ENCODE measurements around the gene CCDC87.
"Not testable (repeated sequence)": the region's sequence is repeated elsewhere in the genome, so short reads cannot be mapped to it uniquely, and the experiment has no call there.

The CCDC87 gene

DNA sequence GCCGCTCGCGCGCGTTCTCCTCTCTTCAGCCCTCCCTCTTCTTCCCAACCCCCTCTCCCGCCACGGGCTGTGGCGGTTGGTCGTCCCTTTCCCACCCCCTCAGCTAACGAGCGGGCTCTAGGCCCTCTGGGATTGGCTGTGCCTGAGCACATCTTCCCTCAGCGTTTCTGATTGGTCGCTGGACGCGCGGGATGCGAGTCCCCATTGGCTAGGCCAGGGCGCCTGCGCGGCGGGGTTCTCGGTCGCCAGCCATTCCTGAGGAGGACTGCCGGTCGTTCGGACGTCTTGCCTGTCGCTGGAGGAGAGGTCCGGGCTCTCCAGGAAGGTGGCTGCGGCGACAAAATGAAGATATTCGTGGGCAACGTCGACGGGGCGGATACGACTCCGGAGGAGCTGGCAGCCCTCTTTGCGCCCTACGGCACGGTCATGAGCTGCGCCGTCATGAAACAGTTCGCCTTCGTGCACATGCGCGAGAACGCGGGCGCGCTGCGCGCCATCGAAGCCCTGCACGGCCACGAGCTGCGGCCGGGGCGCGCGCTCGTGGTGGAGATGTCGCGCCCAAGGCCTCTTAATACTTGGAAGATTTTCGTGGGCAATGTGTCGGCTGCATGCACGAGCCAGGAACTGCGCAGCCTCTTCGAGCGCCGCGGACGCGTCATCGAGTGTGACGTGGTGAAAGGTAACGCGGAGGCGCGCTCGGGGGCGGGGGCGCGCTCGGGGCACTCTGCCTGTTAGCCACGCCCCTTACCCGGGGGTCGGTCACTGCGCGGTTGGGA lies 23.7 kb upstream of the CCDC87 start, which contains the start of gene RBM14:
Gene RBM14, plus strand, starts transcription at position 252 of the 776 bp plus-strand sequence. Its CDS starts 91 bp downstream, at position 343.
- DNase-seq (ENCODE audit: low spot score): peak; percentile 100

DNA sequence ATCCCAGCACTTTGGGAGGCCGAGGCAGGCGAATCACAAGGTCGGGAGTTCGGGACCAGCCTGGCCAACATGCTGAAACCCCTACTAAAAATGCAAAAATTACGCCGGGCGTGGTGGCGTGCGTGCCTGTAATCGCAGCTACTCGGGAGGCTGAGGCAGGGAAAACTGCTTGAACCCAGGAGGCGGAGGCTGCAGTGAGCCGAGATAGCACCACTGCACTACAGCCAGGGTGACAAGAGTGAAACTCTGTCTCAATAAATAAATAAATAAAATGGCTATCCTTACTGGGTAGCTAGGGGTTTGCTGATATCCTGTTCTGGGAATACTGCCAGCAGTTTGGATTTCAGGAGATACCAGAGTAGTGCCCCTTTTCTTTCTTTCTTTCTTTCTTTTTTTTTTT lies 21.2 kb upstream of the CCDC87 start:
- no peak for DNase-seq (ENCODE audit: low spot score)

GRCh38 chr11:66612458-66612857 lies 19.6 kb upstream of the CCDC87 start:
- DNase-seq (ENCODE audit: low spot score): no peak

- no peak for DNase-seq (ENCODE audit: low spot score)
These were observed 17.1 kb upstream of the CCDC87 start for GRCh38 chr11:66609721-66610617.

DNA sequence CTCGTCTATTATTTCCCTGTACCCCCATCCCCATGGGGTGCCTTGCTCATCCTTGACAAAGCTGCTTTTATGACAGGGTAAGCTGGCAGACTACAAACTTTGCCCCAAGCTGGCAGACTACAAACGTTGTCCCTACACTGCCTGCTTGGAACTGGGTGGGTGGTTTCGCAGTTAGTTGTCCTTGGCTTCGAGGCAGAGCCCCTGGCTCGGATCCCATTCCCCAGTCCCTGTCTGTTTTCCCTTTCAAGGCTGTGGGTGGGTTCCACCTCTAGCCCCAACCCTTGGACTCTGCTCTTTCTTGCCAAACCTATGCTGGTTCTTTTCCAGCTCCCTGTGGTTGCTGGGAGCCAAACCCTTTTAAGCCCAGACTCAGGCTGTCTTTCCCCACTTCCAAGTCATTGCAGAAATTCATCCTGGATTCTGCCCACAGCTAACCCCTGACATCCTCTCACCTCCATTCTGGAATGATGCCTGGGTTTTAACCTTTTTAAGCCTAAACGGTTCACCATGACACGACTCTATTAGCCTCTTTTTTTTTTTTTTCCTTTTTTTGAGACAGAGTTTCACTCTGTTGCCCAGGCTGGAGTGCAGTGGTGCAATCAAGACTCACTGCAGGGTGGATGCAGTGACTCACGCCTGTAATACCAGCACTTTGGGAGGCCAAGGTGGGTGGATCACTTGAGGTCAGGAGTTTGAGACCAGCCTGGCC lies 14.4 kb upstream of the CCDC87 start:
- peak; percentile 71 for DNase-seq (ENCODE audit: low spot score)

DNA sequence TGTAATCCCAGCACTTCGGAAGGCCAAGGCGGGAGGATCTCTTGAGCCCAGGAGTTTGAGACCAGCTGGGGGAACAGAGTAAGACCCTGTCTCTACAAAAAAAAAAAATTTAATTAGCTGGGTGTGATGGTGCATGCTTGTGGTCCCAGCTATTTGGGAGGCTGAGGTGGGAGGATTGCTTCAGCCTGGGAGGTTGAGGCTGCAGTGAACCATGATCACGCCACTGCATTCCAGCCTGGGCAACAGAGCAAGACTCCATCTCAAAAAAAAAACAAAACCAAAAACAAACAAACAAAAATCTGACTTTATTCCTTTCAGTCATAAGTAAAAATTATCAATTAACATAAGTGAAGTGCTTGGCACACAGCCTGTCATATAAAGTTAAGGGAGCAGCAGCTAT lies 13.7 kb upstream of the CCDC87 start:
- DNase-seq (ENCODE audit: low spot score): not testable (repeated sequence)

- DNase-seq (ENCODE audit: low spot score): no peak
These were observed 11.3 kb upstream of the CCDC87 start for GRCh38 chr11:66604155-66604554.

DNA sequence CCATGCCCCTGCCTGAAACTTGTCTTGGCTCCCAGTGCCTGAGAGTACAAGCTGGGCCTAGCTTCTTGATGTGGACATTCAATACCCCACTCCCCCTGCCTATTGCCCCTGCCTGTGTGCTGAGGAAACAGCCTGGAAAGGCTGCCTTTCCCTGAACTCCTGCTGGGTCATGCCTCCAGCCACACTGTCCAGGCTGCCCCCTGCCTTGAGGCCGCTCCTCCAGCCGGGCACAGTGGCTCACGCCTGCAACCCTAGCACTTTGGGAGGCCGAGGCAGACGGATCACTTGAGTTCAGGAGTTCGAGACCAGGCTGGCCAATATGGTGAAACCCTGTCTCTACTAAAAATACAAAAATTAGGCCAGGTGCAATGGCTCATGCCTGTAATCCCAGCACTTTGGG lies 10.2 kb upstream of the CCDC87 start:
- no peak for DNase-seq (ENCODE audit: low spot score)

DNA sequence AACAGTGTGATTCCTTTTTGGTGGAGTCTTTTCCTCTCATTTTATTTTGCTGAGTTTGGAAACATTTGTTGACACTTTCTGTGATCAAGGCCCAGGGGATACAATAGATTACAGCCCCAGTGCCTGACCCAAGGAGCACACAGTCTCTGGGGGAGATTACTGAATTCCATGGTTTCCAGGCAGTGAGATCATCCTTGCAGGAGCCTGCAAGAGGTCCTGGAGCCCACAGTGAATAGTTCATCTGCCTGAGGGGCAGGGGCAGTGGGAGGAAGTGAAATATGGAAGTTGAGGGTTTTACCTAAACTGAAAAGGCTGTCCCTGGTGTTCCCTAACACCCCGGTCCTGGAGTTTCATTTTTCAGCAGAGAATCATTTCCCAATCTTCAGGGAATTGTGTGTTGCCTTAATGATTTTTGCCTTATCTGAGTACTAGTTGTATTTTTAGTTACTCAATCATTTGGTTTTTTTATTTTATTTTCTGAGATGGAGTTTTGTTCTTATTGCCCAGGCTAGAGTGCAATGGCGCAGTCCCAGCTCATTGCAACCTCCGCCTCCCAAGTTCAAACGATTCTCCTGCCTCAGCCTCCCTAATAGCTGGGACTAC lies 7.9 kb upstream of the CCDC87 start:
- DNase-seq (ENCODE audit: low spot score): no peak

DNA sequence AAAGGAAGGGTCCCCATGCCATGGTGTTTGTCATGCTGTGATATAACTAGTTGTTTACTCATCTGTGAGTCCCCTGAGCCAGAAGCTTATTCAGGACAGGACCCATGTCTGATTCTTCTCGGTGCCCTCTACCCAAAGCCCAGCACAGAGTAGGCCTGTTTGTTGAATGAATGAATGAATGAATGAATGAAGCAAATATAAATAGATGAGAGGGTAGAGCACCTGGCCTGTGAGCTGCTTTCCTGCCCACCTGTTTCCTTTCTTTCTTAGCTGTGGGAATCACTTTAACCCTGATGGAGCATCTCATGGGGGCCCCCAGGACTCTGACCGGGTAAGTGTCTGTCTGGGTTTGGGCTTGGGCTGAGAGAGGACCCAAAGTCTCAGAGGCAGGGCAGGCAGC lies 7.4 kb upstream of the CCDC87 start:
- DNase-seq (ENCODE audit: low spot score): no peak

DNA sequence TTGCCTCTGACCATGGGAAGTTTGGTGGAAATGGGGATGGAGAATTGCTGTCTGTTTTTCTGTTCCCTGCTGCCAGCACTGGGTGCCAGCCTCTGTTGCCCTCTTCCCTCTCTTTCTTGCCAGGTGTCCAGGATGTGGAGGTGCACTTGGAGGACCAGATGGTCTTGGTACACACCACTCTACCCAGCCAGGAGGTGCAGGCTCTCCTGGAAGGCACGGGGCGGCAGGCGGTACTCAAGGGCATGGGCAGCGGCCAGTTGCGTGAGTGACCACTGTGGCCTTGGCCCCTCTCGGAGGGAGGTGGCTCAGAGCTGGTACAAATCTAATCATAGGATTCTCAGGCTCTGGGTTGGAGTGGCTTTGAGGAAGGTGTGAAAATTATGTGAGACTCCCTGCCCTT lies 6.1 kb upstream of the CCDC87 start:
- DNase-seq (ENCODE audit: low spot score): no peak

GRCh38 chr11:66595245-66595904 lies 2.5 kb upstream of the CCDC87 start:
- peak; percentile 41 for DNase-seq (ENCODE audit: low spot score)

DNA sequence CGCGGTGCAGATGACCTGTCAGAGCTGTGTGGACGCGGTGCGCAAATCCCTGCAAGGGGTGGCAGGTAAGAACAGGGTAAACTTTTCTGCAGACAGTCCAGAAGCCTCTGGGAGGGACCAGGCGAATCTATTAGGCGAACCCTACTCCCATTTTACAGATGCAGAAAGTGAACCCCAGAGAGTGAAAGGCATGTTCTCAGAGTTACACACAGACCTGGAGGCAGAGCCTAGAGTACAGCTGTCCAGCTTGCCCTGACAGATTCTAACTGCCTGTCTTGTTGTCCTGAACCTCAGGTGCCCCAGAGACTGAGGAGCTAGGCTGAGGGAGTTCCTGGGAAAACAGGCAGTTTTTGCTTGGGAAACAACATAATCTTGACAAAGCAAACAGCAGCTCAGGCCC lies 787 bp upstream of the CCDC87 start:
- peak; percentile 72 for DNase-seq (ENCODE audit: low spot score)

GRCh38 chr11:66593303-66593635 lies 406 bp upstream of the CCDC87 start:
- no peak for DNase-seq (ENCODE audit: low spot score)

GRCh38 chr11:66591175-66591574 lies 1.7 kb downstream of the CCDC87 start:
- DNase-seq (ENCODE audit: low spot score): peak; percentile 86

DNA sequence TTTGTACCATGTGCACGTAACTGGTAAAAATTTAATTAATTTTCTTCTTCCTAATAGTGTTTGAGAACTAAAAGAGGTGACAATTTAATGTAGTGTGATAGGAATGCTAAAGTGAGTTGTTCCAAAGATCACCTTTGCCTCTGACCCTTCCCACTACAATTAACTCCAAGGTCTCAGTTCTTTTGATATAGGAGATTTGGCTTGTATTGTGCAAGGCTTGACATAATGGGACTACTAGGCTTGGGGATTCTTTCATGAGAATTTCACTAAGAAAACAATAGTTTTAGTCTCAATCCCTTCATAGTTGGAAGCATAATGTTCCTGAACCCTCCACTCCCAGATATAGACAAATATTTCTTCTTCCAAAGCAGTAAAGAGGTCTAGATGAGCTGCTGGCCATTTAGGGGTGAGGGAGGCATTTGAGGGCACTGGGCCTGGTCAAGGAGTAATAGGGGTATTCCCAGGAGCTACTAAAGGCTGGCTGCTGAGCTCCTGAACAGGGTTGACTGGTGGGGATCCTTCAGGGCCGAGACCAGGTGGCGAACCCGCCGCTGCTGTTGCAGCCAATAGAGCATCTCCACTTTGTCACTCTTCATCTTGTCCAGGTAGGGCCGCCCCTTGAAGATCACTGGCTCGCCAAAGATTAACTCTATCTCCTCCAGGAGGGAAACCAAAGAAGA lies 2.7 kb downstream of the CCDC87 start:
- peak; percentile 61 for DNase-seq (ENCODE audit: low spot score)

GRCh38 chr11:66589315-66589714 lies 3.5 kb downstream of the CCDC87 start:
- not testable (repeated sequence) for DNase-seq (ENCODE audit: low spot score)

- DNase-seq (ENCODE audit: low spot score): peak; percentile 45
These were observed 6.7 kb downstream of the CCDC87 start for GRCh38 chr11:66586136-66586535.

- DNase-seq (ENCODE audit: low spot score): not testable (repeated sequence)
These were observed 7.4 kb downstream of the CCDC87 start for GRCh38 chr11:66585447-66585846.

DNA sequence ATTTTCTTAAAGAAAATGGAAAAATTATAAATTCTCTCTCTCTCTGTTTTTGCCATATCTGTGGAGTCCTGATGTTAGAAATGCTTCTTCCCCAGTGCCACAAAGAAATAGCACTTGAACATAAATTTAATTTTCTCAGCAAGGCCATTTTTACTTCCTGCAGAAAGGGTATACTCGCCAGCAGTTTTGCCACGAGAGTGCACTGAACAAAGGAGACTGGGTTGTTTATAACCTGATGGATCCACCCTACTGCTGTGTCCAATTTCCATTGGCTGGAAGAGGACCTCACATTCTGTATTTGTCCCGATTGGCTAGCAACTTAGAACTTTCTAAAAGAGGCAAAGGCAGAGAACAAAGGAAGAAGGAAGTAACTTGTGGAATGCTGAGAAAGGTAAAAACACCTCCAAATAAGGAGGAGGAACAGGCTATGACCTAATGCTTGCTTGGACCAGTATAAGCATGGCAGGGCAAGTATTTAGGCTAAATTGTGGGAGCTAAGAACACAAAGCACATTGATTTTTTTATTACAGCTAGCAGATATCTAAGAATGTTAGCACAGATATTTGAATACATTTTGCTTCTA lies 10.2 kb downstream of the CCDC87 start:
- not testable (repeated sequence) for DNase-seq (ENCODE audit: low spot score)

GRCh38 chr11:66581261-66581660 lies 11.6 kb downstream of the CCDC87 start:
- no peak for DNase-seq (ENCODE audit: low spot score)
